HG03159 (cell line): Measurements from ENCODE around the gene ZBED4.

Source experiments
- ATAC-seq: cut with Tn5 transposase; IDR thresholded peaks from one replicate; pipeline ENCODE4 v1.9.1; 2021; ENCODE audit warnings: mild to moderate bottlenecking, moderate library complexity; ENCODE audit not compliant: unreplicated experiment

Gene ZBED4

DNA sequence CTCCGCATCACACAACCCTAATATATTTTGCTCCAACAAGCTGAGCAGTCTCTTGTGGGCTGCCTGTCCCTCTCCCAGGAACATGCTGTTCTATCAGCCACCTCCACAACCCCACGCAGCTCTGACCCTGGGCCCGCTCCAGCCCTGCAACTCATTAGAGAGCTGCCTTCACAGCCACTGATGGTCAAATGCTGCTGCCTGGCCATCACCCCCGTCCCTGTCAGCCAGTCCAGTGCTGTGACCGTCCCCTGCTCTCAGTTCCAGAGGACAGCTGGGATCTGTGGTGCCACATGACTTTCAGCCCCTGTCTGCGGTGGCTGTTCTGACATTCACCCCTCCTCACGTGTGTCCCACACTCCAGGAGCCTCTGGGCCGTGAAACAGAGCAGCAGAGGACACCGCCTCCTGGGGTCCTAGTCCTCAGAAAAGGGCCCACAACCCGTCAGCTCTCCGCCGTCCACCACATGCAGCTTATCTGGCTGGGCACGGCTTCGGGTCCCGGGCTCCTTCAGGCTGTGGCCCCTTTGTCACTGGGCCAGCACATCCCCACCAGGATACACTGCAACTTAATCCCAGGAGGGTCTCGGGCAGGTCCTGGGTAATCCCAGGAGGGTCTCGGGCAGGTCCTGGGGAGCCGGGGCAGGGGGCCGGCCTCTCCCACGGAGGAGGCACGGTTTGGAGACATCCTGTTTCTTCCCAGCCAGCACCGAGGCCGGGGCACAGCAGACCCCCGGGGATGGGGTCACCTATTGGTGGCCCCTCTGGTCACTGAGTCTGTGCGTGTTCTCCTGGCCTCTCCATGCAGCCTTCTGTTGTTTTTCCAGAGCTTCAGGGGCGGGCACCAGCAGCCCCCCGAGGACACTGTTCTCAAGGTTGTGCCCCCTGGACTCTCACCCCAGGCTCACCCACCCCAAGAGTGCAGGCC lies 79.9 kb downstream of the ZBED4 start:
- ATAC-seq, result no peak

DNA sequence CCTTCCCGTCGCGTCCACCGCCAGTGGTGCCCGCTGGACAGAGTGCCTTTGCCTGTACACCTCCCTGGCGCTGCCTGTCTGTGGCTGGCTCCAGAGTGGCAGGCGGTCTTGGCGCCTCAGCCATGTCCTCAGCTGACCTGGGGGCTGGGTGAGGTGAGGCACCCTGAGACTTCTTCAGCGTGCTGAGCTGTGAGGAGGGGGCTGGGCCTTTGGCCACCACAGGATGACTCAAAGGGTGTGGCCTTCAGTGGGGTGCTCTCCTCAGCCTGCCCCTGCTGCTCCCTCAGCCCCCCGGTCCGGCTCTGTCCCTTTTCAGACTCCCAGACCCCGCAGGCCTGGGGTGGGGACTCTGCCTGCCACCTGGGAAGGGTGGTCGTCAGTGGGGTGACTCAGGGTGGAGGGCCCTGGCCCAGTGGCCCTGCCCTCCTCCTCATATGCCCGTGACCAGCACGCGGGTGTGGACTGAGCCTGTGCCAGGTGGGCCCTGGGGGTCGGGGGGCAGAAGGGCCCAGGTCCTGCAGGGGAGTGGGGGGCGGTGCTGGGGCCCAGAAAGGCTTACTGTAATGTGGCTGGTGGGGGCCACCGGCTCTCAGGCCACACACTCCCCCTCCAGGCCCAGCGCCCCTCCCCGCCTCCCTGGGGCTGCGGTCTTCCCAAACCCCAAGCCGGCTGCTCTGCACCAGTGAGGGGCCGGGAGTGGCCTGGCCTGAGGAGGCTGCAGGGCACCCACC lies 80.7 kb downstream of the ZBED4 start:
- no peak for ATAC-seq

DNA sequence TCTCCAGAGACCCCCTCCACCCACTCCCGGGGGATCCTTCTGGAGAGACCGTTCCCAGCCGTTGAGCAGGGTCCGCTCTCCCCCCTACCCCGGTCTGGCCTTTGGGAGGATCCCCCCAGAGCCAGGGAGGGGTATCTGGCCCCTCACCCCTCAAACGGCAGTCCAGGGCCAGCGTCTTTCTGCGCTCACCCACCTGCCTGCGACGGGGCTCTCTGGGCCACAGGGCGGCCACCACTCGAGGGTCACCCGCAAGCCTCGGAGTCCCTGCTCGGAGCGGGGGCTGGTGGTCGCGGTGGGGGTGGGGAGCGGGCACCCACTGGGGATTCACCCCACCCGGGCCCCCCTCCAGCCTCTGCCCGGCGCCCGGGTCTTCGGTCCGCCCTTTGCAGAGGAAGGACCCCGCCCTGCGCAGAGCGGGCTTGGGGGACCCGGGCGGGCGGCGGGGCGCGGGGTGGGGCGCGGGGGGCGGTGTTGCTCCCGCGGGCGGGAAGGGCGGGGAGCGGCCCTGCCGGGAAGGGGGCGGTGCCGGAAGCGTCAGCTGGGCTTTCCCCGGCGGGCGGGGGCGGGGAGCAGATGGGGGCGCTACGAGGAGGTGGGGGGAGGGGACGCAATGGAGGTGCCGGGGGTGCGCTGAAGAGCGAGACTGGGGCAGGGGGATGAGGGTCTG lies 81.4 kb downstream of the ZBED4 start:
- no peak for ATAC-seq

DNA sequence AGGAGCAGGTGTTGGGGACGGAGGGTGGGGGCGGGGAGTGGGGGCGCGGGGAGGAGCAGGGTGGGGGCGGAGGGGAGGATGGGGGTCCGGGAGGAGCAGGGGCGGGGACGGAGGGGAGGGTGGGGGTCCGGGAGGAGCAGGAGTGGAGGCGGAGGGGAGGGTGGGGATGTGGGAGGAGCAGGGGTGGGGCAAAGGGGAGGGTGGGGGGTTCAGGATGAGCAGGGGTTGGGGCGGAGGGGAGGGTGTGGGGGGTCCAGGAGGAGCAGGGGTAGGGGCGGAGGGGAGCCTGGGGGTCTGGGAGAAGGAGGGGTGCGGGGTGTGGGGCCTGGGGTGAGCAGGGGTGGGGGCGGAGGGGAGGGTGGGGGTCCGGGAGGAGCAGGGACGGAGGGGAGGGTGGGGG lies 81.9 kb downstream of the ZBED4 start:
- ATAC-seq, result no peak

DNA sequence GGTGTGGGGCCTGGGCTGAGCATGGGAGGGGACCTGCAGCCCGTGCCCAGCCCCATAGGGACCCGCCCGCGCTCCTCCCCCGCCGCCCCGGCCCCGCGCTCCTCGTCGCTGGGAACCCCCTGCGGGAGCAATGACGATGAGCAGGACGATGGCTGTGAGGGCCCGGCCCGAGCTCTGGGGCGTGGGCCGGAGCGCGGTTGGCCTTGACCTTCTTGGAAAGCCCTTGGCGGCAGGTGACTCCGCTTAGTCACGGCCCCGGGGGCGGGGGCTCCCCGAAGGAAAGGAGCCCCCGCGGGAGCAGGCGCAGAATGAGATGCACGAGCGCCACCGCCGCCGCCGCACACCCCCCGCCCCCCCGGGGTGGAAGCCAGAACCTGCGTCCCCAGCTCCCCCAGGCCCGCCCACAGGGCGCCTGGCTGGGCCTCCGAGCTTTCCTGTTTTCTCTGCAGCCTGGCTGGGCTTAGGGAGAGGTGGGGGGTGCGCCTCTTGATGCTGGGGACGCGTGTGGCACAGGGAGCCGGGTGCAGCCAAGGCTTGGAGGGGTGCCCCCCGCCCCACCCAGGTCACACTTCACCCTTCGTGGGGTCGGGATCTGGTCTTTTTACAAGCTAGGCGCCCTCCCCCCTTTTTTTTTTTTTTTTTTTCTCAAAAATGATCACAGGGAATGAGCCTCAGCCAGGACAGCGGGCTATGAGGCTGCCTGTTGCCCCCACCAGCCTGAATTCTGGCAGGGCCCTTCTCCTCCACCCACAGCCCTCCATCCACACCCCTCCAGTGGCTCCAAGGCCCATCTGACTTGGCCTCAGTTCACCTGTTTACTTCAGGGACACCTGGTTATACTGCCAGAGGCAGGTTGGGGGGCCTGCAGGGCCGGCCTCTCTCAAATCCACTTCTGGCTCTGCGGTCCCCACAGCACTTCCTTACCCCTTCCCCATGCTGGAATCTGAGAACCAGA lies 82.7 kb downstream of the ZBED4 start:
- ATAC-seq, result peak; percentile 63

DNA sequence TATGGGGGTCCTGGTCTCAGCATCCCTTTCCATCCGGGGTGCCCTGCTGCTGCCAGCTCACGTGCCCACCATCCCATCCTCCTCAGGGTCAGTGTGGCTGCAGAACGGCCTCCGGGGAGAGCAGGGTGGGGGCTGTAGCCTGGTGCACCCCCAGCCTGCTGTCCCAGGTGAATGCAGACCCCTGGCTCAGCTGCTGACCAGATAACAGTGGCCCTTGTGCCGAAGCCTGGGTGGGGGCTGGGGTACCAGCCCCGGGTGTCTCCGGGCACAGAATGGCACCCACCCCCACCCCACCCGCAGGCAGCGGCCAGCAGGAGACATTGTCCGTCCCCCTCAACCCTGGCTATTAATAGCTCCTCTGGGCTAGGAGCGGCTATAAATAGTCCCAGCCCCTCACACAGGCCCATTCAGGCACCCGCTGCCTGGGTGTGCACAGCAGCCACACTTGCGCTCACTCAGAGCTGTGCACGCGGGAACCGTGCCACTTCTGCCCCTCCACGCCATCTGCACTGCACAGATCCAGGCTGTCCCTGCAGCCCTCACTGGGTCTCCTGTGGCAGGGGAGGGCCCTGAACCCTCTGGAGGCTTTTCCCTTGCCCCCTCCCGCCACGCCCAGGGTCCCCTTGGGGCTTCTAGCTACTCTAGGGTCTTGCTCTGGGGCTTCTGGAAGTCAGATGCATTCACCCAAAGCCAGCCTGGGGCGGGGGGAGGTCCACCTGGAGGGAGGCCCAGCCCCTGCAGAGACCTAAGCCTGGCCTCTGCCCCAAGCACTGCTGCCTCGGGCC lies 83.5 kb downstream of the ZBED4 start:
- ATAC-seq, result no peak

DNA sequence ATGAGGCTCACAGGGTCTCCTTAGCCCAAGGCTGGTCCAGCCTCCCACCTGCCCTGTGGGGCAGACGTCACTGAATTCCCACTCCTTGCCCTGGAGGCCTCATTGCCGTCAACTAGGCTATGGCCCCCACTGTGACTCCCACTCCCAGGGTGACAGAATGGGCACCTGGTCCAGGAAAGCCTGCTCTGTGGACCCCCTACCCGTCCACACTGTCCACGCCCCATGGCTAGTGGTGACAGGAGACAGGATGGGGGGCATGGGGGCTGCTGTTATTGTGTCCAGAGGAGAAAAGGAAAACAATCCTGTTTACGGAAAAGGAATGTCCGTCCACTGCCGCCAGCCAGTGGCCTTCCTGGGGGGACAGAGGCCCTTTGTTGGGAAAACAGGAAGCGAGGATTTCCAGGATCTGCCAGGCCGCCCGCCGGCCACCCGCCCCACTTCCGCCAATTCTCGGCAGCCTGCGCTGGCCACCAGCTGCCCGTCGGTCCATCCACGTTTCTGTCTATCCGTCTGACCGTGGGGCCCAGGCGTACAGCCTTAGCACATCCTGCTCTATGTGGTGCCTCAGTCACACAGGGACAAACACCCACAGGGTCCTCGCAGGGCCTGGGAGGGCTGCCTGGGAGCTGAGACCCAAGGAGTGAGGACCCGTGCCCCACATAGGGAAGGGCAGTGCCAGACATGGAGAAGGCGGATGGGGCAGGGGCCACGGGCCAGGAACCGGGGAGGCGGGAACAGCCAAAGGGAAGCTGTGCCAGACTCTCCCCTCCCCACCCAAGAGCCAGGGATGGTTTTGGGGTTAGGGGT lies 84.3 kb downstream of the ZBED4 start:
- no peak for ATAC-seq

DNA sequence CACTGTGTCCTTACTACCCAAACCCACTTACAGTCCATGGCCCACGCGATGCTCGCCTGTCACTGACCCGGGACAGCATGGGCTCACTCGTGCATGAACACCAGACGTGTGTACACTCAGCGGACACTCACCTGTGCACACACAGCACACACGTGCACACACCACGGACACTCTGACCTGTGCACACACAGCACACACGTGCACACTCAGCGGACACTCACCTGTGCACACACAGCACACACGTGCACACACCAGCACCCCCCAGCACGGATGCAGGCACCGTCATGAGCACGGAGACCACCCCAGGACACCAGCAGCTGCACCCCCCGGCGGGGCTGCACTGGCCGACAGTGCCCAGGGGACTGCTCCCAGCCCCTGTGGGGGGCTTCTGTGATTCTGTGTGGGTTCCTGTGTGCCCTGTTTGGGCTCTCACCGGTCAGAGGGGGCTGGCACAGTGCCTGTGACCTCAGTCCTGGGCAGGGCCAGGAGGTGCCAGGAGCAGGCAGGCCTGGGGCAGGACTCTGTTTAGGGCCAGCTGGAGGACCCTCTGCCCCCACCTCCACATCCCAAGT lies 85.0 kb downstream of the ZBED4 start:
- no peak for ATAC-seq
